Stimulated activated CD4-positive, alpha-beta T cell treated with anti-CD3 and anti-CD28 coated beads, Interleukin-4, amount 100 ng/mL, for 1 hour (primary cell): ENCODE results near the gene OCA2.
"Not testable (repeated sequence)": the region's sequence is repeated elsewhere in the genome, so short reads cannot be mapped to it uniquely, and the experiment has no call there.

Experiments used
- DNase-seq: peaks from one replicate; pipeline ENCODE4 v3.0.0-alpha.2; 2020

The OCA2 gene

DNA sequence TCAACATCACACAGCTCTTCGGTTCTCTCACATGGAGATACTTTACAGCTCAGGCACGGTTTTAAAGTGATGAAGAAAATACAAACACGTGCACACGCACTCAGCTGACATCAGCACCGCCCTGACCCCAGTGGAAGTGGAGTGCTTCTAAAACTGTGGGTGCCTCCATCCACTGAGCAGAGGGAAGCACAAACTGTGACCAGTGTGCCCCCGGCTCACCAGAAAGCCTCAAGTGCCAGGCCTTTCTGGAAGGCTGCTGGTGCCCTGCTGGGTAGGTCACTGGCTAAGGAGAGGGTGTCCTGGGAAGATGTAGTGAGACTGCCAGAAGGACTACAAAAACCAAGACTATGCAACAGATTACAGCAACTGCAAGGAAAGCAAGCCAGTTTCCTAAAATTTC is 78.5 kb downstream of the OCA2 start:
- no peak for DNase-seq

DNA sequence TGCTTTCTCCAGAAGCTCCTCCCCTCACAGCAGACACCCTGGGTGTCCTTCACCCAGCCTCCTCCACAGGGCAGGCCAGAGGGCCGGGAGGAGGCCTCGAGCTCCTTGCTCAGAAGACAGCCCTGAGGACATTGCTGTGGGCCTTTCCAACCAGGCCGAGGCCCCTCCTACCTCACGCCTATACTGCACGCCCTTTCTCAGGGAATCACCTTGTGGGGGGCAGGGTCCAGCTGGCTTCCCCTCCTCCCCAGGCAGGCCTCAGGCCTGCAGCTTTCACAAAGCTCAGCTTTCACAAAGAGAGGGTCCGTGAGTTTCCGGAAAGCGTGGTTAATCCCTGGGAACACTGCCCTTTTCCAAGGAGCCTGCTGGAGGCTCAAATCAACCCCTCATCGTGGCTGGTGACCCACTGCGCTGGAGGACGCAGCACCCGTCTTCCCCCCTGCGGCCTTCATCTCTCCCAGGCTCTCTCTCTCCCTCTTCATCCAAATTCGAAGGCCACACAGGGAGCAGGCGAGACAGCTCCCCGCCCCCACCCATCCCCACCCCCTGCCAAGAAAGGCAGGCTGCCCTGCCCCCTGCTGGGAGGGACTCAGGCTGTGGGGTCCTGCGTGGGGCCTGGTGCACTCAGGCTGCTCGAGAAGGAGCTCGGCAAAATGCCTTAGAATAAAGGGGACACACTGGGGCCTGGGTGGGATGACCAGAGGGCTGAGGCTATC is 79.4 kb downstream of the OCA2 start:
- DNase-seq = no peak

DNA sequence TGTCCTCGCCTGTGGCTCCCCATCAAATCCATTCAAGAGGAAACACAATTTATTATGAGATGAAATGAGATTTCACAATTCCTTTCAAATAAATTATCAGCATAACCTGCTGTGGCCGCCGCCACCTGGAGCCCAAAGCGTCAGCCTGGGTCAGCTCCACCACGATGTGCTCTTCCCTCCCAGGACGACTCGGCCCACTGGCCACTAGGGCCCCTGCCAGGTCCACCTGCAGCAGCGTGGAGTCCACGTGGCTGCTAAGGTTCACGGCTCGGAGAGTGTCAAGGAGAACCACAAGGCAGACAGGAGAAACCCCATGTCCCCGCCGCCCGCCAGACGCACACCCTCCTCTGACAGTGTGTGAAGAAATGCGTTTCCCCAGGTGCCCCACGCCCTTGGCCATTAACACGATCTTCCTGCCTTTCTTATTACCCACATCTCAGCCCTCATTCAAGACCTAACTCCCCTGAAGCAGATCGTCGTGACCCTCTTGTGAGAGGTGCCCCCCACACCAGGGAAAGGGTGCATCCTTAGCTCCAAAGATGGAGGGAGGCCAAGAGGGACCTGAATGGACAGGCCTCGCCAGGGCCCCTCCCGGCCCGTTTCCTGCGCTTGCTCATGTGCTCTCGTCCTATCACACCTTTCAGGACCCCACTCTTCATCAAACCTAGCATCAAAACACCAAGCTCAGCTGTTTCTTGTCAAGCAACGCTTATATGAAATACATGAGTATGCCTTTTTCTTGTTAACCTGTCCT is 80.6 kb downstream of the OCA2 start:
- DNase-seq = no peak

DNA sequence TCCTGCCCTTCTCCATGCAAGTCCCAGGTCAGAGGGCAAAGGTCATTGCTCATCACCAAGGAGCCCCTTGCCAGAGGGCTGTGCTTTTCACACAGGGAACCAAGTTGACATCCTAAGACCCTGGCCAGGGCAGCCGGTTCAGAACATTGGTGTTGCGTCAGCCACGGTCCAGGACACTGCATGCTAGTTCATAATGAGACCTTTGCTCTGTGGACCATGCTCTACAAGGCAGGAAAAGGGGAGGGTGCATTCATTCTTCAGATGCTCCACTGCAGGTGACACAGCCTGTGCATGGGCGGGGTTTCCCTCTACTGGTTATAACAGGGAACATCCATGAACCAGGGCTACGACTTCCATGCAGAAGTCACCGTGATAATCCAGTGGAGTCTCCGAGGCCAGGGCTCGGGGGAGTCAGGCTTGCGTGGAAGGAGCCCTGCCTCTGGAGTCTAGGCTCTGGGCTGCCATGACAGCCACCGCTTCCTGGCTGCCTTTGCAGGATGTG is 81.6 kb downstream of the OCA2 start:
- no peak for DNase-seq

DNA sequence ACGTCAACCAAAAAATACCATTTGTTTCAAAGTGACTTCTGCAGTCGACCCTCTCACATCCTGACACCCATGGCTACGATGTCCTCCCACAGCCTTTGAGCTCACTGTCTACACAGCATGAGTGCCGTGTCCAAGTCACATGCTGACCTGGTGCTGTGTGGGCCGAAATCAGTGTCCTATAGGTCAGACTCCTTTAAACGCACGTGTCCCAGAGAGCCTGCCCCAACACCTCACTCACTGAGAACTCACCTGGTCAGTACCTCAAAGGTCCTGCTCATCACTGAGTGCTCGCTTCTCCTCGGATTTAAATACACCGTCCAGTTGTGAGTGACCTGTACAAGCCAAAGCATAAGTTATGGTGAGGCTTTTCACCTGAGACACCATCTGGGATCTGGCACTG is 83.3 kb downstream of the OCA2 start:
- no peak for DNase-seq

DNA sequence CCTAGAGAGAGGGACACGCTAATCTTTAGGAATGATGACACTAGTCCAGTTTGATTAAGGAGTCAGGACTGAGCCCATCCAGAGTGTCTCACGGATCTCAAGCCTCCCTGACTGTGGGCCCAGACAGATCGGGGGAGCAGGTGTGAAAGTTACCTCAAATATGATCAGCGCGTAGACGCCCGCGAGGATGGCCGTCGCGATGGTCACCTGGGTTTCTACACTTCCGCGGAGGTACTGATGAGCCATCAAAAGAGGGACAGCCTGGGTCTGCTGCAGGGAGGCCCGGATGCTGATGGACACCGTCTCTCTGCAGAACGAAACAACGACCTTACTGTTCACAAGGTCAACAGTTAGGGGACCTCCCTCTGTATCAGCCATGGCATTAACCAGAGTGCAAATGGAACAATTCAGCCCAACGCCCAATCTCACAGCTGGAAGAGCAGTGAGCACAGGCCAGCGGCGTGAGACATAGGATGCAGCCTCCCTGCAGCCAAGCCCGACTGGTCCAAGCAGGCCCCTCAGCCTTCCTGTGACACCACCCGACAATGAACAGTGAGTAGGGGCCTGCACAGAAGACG is 84.4 kb downstream of the OCA2 start:
- DNase-seq = no peak

DNA sequence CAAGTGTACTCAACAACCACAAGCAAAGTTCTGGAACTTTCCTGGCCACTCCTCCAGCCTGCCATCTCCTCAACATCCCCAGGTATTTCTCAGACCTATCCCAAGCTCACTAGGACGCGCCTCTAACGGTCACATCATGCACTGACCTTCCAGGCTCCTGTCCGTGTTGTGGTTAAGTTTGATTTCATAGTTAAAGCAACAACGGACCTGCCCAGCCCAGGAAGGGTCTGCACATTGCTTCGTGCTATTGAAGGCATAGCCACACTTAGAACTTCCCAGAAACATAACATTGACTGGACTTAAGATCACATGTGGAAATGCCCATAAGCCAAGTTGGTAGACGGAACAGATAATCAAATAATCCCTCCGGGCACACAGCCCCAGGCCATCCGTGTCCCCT is 85.1 kb downstream of the OCA2 start:
- no peak for DNase-seq

DNA sequence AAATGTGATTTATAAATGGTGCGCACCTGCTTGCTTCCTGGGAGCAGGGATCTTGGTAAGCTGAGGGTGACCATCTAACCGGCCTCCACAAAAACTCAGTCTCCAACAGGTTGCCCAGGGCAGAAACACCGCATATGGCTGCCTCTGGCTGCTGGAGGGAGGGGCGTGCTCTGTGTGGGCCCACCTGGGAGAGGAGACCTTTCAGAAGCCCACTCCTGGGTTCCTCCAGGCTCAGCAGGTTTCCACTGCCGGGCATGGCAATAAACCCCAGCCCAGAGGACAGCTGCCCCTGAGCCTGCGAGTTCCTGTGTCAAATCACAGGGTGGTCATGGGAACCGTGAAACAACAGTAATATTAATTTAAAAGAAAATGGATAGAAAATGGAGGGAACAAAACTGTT is 85.6 kb downstream of the OCA2 start:
- no peak for DNase-seq

DNA sequence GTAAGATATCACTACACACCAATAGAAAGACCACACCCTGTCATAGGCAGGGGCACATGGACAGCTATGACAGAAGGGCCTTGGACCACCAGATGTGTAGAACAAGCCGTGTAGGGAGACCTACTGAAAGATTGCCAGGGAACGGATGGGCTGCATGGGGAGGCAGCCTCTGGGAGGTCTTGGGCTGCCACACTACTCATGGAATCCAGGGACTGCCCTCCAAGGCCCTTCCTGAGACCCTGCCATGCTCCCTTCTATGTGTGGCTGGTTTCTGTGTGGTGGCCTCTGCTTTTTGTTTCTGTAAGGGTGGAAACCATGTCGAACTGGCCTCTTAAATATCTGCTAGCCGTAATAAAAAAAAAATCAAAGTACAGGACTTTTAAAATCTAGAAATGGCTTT is 86.9 kb downstream of the OCA2 start:
- no peak for DNase-seq

DNA sequence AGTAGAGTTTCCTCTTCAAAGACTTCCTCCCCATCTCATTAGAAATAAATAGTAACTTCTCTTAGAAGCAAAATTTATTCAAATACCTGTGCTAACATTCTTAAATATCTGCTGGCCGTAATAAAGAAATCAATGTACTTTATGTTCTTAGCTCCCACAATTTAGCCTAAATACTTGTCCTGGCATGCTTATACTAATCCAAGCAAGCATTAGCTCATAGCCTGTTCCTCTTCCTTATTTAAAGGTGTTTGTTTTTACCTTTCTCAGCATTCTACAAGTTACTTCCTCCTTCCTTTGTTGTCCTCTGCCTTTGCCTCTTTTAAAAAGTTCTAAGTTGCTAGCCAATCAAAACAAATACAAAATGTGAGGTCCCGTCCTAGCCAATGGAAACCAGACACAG is 90.9 kb downstream of the OCA2 start:
- not testable (repeated sequence) for DNase-seq

DNA sequence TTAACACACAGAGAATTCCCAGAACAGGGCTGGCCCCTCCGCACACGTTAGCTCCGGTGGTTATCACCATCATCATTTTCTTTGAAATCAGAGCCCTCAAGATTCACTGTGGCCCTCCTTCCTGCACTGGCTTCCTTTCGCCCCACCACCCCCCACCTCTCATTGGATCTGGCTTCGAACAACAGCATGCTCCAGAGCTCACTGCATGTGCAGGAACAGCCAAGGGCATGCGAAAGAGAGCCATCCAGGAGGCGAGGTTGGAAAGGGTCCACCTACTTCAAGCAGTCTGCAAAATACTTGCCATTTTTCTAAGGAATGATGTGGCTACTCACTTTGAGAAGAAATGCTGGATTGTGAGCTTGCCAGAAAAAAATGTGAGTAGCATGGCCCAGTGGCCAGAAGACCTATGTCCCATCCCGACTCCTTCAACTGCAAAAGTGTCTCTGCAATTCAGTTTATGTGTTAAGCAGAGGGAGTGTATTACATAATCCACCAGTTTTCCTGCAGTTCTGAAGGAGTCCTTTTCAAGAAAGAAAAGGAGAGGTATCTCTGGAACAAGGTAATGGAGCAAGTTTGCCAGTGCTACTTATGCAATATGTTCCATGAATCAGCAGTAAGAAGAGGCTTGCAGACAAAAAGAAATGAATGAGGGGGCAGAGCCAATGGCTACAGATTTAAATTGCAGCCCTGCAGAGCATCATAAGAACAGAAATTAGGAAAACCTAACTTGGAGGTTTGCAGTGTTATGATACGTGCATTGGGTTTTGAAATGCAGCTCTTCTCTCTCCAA is 92.8 kb downstream of the OCA2 start:
- DNase-seq = no peak

DNA sequence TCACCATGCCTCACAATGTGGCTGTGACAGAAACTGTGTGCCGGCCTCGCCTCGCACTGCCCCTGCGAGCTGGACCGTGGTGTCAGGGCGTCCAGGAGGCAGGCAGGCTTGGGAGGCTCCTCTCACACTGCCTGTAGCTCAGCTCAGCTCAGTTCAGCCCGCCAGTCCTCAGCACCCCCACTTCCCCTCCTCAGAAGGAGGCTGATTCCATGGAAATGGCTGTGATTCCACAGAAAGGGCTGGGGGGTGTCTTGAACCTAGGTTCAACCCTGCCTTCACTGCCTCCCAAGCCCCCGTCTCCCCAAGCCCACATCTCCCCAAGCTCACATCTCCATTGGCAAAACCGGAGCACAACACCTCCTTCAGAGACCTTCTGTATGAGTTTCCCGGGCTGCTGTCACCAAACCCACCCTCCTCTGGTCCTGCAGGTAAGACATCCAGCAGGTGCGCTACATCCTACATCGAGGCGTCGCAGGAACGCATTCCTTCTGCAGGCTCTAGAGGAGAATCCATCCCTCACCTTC is 94.0 kb downstream of the OCA2 start:
- no peak for DNase-seq

DNA sequence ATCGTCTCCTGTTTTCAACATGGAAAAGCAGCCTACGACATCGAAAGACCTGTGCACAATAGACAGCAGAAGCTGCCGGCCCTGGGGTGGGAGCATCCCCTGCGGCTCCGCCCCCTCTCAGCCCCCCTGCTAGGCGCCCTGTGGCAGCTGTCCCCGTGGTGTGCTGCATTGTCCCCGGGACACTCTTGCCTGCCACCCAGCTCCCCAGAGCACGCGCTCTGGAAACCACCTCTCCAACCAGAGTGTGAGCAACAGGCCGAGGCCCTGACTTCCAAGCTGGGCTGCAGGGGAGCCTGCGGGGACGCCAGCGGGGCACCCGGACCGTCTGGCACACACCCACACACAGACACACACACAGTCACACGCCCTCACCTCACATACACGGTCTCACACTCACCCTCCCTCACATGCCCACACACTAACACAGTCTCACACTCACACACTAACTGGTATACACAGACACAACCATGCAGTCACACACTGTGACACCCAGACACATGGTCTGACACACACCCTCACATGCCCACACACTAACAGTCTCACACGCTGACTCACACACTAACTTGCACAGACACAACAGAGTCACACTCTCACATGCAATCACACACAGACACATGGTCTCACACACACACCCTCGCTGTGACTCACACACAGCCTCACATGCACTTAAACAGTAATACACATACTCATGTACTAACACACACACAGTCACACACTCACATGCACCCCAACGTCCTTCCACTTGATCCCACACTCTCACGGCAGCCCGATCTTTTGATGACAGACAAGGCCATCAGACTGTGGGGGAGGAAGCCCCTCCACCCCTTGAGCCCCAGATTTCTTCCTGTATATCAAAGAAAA is 94.7 kb downstream of the OCA2 start:
- no peak for DNase-seq

DNA sequence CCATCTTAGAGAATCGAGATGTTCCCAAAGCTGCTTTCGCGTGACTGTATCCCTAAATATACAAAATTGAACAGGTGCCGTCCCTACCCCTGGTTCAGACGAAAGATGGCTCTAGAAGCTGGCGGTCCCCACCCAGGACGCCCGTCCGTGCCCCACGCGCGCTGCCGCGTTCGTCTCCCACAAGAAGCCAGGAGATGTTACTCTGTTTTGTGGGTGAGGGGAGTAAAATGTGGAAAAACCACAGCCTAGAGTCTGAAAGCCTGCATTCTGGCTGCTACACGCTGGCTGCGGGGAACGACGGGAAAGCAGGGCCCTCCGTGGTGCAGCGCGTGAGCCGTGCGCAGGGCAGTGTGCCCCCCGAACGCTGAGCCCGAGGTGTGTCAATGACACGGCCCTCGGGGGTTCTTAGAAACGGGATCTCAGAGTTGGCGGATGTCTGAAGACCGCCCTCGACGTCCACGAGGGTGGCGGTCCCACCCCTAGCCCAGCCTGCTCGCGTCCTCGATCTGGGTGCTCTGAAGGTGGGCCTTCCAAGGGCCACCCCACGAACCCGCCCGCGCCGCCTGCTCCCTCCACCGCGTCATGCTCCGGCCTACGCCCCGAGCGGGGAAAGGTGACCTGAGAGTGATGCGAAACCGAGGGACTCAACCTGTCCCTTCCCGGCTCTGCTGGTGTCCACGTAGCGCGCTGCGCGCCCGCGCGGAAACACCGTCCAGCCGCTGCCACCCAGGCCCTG is 95.6 kb downstream of the OCA2 start:
- no peak for DNase-seq

DNA sequence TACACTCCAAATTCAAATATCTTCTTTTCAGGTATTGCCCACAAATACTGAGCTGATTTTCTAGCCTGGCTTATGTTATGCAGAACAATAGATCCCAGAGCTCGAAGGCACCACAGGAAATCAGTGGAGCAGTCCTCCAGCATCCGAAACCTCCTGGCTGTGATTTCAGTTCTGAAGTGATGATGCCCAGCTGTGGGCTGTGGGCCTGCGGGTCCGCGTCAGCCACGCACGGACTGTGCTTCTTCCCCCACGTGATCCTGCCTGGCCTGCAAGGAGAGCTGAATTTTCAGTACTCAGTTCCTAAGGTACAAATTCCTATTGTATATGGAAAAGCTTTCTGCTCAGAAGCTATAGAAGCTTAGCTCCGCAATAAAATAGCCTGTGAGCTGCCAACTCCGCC is 96.2 kb downstream of the OCA2 start:
- no peak for DNase-seq

DNA sequence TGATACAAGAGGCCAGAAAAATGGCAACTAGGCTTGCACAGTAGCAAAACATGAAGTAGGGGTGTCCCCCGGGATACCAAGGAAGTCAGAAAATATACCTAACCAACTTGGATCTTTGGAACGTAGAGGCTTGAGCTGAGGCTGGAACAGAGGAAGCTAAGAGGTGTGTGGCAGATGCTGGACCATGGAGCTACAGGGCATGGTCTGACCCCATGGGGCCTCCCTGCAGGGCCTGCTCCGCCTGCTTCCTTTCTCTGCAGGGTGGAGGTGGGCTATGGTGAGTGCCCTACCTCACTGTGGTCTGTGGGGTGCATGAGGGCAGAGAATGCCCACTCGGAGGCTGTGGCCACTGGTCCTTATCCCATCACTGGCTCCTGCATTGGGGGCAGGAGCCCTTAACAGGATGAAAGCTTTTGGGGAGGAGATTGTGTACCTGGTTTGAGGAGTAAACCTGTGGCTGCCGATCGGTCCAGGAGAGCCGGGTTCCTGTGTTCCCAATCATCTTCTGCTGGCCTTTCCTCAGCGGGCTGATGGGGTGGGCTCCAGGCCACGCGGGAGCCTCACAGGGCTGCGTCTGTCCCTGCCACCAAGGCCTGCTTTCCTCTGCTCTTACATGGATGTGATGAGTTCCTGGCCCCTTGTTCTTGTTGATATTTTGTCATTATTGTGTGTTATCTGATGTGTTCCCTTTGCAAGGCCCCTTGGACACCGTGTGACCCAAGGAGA is 96.8 kb downstream of the OCA2 start:
- DNase-seq = no peak

DNA sequence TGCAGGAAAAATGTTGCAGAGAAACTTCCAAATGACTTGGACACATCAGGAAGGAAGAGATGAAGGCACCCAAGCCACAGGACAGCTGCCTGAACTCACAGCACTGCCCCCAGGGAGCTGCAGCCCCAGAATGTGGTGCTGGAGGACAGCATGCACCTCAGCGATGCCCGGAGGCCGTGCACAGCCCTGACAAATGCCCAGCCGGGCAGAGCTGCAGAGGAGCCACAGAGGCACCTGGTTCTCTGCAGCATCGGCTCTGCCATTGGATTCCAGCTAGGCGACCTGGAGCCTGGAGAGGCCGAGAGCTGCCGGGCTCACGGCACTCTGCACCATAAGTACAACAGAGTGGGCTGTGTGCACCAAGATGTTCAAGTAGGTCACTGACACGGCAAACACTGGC is 97.5 kb downstream of the OCA2 start:
- DNase-seq = no peak

DNA sequence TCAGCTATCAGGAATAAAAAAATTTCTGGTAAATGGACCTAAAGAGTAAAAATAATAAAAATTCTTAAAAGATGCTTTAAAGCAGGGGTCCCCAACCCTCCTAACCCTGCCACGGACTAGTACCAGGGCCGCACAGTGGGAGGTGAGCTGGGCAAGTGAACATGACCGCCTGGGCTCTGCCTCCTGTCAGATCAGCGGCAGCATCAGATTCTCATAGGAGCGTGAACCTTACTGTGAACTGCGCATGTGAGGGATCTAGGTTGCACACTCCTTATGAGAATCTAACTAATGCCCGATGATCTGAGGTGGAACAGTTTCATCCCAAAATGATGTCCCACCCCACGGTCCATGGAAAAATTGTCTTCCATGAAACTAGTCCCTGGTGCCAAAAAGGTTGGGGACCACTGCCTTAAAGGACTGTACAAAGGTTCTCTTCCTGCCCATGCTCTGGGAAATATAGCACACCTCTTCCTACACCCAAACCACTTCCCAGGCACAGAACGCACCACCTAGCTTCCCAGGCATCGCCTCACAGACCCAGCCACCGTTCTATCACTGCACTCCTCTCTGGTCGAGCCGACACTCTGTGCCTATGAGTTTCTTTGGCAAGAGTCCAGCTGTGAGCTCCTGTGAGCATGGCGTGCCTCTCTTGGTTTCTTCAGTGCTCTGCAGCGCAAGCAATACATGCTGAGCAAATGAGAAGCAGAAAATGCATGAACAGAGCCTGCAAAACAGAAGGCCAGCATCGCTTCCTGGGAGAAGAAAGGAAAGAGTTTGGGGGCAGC is 104.9 kb downstream of the OCA2 start:
- DNase-seq = no peak

DNA sequence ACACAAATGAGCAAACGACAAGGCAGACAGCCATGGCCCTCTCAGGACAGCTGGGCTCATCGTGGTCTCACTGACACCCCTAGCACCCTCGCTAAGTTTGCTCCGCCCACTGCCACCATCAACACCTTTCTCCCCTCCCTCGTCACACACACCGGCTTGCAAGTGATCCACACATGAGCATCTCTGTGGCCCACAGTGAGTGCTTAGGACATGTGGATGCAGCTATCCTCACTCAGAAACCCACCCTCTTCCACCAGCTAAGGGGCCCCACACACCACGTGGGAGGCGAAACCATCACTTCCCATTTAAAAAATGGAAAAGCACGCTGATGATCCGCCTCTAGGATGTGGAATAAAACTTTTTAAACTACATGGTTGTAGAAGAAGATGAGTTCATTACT is 105.6 kb downstream of the OCA2 start:
- DNase-seq = no peak
